Adipocyte (in vitro differentiated cells): Measurements from ENCODE around the gene PRKCA.
A peak's percentile ranks its signal among the peaks of the same experiment; 100 is the strongest.
"Not testable (repeated sequence)": the region's sequence is repeated elsewhere in the genome, so short reads cannot be mapped to it uniquely, and the experiment has no call there.

ENCODE experiments used
- DNase-seq: peaks from one replicate; pipeline ENCODE4 v3.0.0-alpha.2; 2015; ENCODE audit warnings: low read depth
- H3K27me3 ChIP-seq: replicated peaks from 2 replicates; pipeline ENCODE4 v1.7.0; 2013; ENCODE audit warnings: mild to moderate bottlenecking, low read length, moderate library complexity; ENCODE audit not compliant: control insufficient read depth, insufficient read depth
- H3K36me3 ChIP-seq: 2 replicates; pipeline ENCODE4 v1.7.0; 2013; ENCODE audit warnings: low read length, mild to moderate bottlenecking, moderate library complexity; ENCODE audit not compliant: control insufficient read depth, insufficient read depth, severe bottlenecking
- H3K4me1 ChIP-seq: 2 replicates; pipeline ENCODE4 v1.7.0; 2013; ENCODE audit warnings: mild to moderate bottlenecking, low read length, moderate library complexity; ENCODE audit not compliant: control insufficient read depth, insufficient read depth
- H3K4me3 ChIP-seq: 2 replicates; pipeline ENCODE4 v1.7.0; 2013; ENCODE audit warnings: mild to moderate bottlenecking, low read length, moderate library complexity
- H3K9ac ChIP-seq: 2 replicates; pipeline ENCODE4 v1.7.0; 2013; ENCODE audit warnings: mild to moderate bottlenecking, low read length, moderate library complexity
- H3K9me3 ChIP-seq: 2 replicates; pipeline ENCODE4 v1.7.0; 2013; ENCODE audit warnings: mild to moderate bottlenecking, low read length, moderate library complexity; ENCODE audit not compliant: control insufficient read depth

Gene PRKCA

GRCh38 chr17:66487121-66487520 lies 184.7 kb downstream of the PRKCA start:
- Histone ChIP-seq H3K4me1 (no peaks in the 10 kb centered on the region), H3K4me3 (no peak overlapping the region), H3K9ac (no peak overlapping the region), H3K36me3 (no peaks in the 10 kb centered on the region), H3K9me3 (no peaks in the 10 kb centered on the region), H3K27me3 (no peaks in the 10 kb centered on the region)
- no peak for DNase-seq

GRCh38 chr17:66487981-66488468 lies 185.6 kb downstream of the PRKCA start:
- Histone ChIP-seq H3K27me3 (no peaks in the 10 kb centered on the region), H3K4me3 (no peak overlapping the region), H3K36me3 (no peaks in the 10 kb centered on the region), H3K4me1 (peaks cover 5% of the 10 kb centered on the region), H3K9me3 (no peaks in the 10 kb centered on the region), H3K9ac (no peak overlapping the region)
- no peak for DNase-seq

- H3K9ac ChIP-seq = no peak overlapping the region
These were observed 186.5 kb downstream of the PRKCA start for GRCh38 chr17:66488864-66489263.

GRCh38 chr17:66489576-66489975 lies 187.2 kb downstream of the PRKCA start:
- not testable (repeated sequence) for H3K9ac ChIP-seq, DNase-seq, H3K4me3 ChIP-seq, H3K27me3 ChIP-seq, H3K9me3 ChIP-seq, H3K36me3 ChIP-seq
- H3K4me1 ChIP-seq = peaks cover 21% of the 10 kb centered on the region

More at GRCh38 chr17:66488864-66489263, 186.5 kb downstream of the PRKCA start:
- no peaks in the 10 kb centered on the region for H3K36me3 ChIP-seq
- no peaks in the 10 kb centered on the region for H3K9me3 ChIP-seq
- no peaks in the 10 kb centered on the region for H3K27me3 ChIP-seq
- no peak overlapping the region for H3K4me3 ChIP-seq
- peaks cover 14% of the 10 kb centered on the region for H3K4me1 ChIP-seq
- DNase-seq = no peak

- H3K9ac ChIP-seq = no peak overlapping the region
- no peaks in the 10 kb centered on the region for H3K36me3 ChIP-seq
- no peak for DNase-seq
- no peaks in the 10 kb centered on the region for H3K27me3 ChIP-seq
- H3K4me1 ChIP-seq = peaks cover 27% of the 10 kb centered on the region
- no peak overlapping the region for H3K4me3 ChIP-seq
- H3K9me3 ChIP-seq = no peaks in the 10 kb centered on the region
These were observed 188.8 kb downstream of the PRKCA start for GRCh38 chr17:66491213-66491612.

- H3K27me3 ChIP-seq = no peaks in the 10 kb centered on the region
- no peak overlapping the region for H3K4me3 ChIP-seq
- H3K9me3 ChIP-seq = no peaks in the 10 kb centered on the region
- no peak overlapping the region for H3K9ac ChIP-seq
- no peak for DNase-seq
- no peaks in the 10 kb centered on the region for H3K36me3 ChIP-seq
- H3K4me1 ChIP-seq = peaks cover 27% of the 10 kb centered on the region
These were observed 189.3 kb downstream of the PRKCA start for GRCh38 chr17:66491665-66492064.

GRCh38 chr17:66492080-66492479 lies 189.7 kb downstream of the PRKCA start:
- no peak for DNase-seq
- Histone ChIP-seq H3K27me3 (no peaks in the 10 kb centered on the region), H3K36me3 (no peaks in the 10 kb centered on the region), H3K9ac (no peak overlapping the region), H3K9me3 (no peaks in the 10 kb centered on the region), H3K4me1 (peaks cover 27% of the 10 kb centered on the region), H3K4me3 (no peak overlapping the region)

GRCh38 chr17:66492561-66493005 lies 190.2 kb downstream of the PRKCA start:
- no peak overlapping the region for H3K4me3 ChIP-seq
- no peaks in the 10 kb centered on the region for H3K27me3 ChIP-seq
- no peak for DNase-seq
- no peaks in the 10 kb centered on the region for H3K36me3 ChIP-seq
- no peaks in the 10 kb centered on the region for H3K9me3 ChIP-seq
- peaks cover 27% of the 10 kb centered on the region for H3K4me1 ChIP-seq
- no peak overlapping the region for H3K9ac ChIP-seq

GRCh38 chr17:66493283-66494019 lies 191.0 kb downstream of the PRKCA start:
- Histone ChIP-seq H3K27me3 (no peaks in the 10 kb centered on the region), H3K4me1 (peaks cover 27% of the 10 kb centered on the region), H3K4me3 (peak overlapping the region; percentile 31), H3K9ac (peak overlapping the region; percentile 27), H3K9me3 (no peaks in the 10 kb centered on the region), H3K36me3 (no peaks in the 10 kb centered on the region)
- peak; percentile 12 for DNase-seq

GRCh38 chr17:66494023-66494803 lies 191.8 kb downstream of the PRKCA start:
- Histone ChIP-seq H3K9ac (peak overlapping the region; percentile 27), H3K27me3 (no peaks in the 10 kb centered on the region), H3K36me3 (no peaks in the 10 kb centered on the region), H3K9me3 (no peaks in the 10 kb centered on the region), H3K4me3 (peak overlapping the region; percentile 31), H3K4me1 (peaks cover 27% of the 10 kb centered on the region)
- DNase-seq = peak; percentile 71

- Histone ChIP-seq H3K36me3 (no peaks in the 10 kb centered on the region), H3K9ac (no peak overlapping the region), H3K4me1 (peaks cover 27% of the 10 kb centered on the region), H3K4me3 (no peak overlapping the region), H3K27me3 (no peaks in the 10 kb centered on the region), H3K9me3 (no peaks in the 10 kb centered on the region)
- DNase-seq = no peak
These were observed 192.6 kb downstream of the PRKCA start for GRCh38 chr17:66495035-66495434.
